ENCODE data around the gene SLC44A4. TPM values are rescaled to one million over a fixed set of nuclear protein-coding genes. Genes with fewer than 3 reads are reported as not detected.
"Not testable (repeated sequence)": the region's sequence is repeated elsewhere in the genome, so short reads cannot be mapped to it uniquely, and the experiment has no call there.

SLC44A4 gene
- total and polyA plus RNA-seq, 8 donors: 35.4 to 201 (median 121) TPM

DNA sequence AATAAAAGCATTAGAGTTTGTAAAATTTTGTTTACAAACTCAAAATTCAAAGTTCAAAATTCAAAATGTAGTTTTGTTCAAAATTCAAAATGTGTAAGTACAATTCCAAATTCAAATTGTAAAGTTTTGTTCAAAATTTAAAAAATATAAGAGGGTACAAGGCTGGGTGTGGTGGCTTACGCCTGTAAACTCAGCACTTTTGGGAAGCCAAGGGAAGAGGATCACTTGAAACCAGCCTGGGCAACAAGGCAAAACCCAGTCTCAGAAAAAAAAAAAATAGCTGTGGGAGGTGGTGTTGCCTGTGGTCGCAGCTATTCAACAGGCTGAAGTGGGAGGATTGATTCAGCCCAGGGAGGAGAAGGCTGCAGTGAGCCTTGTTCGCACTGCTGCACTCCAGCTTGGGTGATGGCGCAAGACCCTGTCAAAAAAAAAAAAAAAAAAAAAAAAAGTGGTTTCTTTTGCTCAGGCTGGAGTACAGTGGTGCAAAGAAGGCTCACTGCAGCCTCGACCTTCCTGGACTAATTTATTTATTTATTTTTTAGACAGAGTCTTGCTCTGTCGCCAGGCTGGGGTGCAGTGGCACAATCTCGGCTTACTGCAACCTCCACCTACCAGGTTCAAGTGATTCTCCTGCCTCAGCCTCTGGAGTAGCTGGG, 28.5 kb upstream of the SLC44A4 start:
- H3K4me3 ChIP-seq: no peak overlapping the region
- no peaks in the 10 kb centered on the region for H3K27me3 ChIP-seq
- intact Hi-C loops (cut with DNase I; ENCODE audit: low total_unique reads): loop anchor here (5.0 kb wide), 1 partner anchor 45 kb away; no protein-coding TSS in a partner anchor
- TF ChIP-seq EP300 (IDR thresholded peaks at IDR 0.05) (no peak), POLR2AphosphoS5 (IDR thresholded peaks at IDR 0.05) (no peak), POLR2A (IDR thresholded peaks at IDR 0.05) (no peak)
- TF ChIP-seq, protein P1, sequence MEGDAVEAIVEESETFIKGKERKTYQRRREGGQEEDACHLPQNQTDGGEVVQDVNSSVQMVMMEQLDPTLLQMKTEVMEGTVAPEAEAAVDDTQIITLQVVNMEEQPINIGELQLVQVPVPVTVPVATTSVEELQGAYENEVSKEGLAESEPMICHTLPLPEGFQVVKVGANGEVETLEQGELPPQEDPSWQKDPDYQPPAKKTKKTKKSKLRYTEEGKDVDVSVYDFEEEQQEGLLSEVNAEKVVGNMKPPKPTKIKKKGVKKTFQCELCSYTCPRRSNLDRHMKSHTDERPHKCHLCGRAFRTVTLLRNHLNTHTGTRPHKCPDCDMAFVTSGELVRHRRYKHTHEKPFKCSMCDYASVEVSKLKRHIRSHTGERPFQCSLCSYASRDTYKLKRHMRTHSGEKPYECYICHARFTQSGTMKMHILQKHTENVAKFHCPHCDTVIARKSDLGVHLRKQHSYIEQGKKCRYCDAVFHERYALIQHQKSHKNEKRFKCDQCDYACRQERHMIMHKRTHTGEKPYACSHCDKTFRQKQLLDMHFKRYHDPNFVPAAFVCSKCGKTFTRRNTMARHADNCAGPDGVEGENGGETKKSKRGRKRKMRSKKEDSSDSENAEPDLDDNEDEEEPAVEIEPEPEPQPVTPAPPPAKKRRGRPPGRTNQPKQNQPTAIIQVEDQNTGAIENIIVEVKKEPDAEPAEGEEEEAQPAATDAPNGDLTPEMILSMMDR (IDR thresholded peaks at IDR 0.05): no peak
- DNase-seq: no peak
- WGBS, 5 donors: 48 to 63% (median 59%) methylated on average over 7 of the region's 7 CpGs
- H3K27ac ChIP-seq: no peak overlapping the region
- no peaks in the 10 kb centered on the region for H3K36me3 ChIP-seq
- no peaks in the 10 kb centered on the region for H3K9me3 ChIP-seq
- H3K4me1 ChIP-seq: peaks cover 9 to 38% (median 19%) of the 10 kb centered on the region in 4 donors

- DNase-seq, H3K27ac ChIP-seq, H3K9me3 ChIP-seq, H3K36me3 ChIP-seq, H3K4me3 ChIP-seq, H3K27me3 ChIP-seq: not testable (repeated sequence)
- intact Hi-C loops (cut with DNase I; ENCODE audit: low total_unique reads): loop anchor here (5.0 kb wide), 1 partner anchor 46 kb away; no protein-coding TSS in a partner anchor
- H3K4me1 ChIP-seq: peaks cover 9 to 36% (median 19%) of the 10 kb centered on the region in 4 donors
- 74 to 82% (median 77%) methylated on average over 8 of the region's 8 CpGs for WGBS, 5 donors
Measured at GRCh38 chr6:31906727-31907126, 27.9 kb upstream of the SLC44A4 start.

GRCh38 chr6:31906122-31906521, 27.3 kb upstream of the SLC44A4 start:
- H3K4me3 ChIP-seq: no peak overlapping the region
- no peaks in the 10 kb centered on the region for H3K9me3 ChIP-seq
- H3K4me1 ChIP-seq: peaks cover 11 to 36% (median 22%) of the 10 kb centered on the region in 4 donors
- intact Hi-C loops (cut with DNase I; ENCODE audit: low total_unique reads): loop anchor here (5.0 kb wide), 1 partner anchor 46 kb away; no protein-coding TSS in a partner anchor
- 30 to 46% (median 41%) methylated on average over 4 of the region's 4 CpGs for WGBS, 5 donors
- DNase-seq: no peak
- H3K36me3 ChIP-seq: no peaks in the 10 kb centered on the region
- no peaks in the 10 kb centered on the region for H3K27me3 ChIP-seq
- no peak overlapping the region for H3K27ac ChIP-seq
- TF ChIP-seq, protein P1 (IDR thresholded peaks at IDR 0.05): no peak
- TF ChIP-seq POLR2A (IDR thresholded peaks at IDR 0.05) (no peak), POLR2AphosphoS5 (IDR thresholded peaks at IDR 0.05) (no peak), EP300 (IDR thresholded peaks at IDR 0.05) (no peak)

DNA sequence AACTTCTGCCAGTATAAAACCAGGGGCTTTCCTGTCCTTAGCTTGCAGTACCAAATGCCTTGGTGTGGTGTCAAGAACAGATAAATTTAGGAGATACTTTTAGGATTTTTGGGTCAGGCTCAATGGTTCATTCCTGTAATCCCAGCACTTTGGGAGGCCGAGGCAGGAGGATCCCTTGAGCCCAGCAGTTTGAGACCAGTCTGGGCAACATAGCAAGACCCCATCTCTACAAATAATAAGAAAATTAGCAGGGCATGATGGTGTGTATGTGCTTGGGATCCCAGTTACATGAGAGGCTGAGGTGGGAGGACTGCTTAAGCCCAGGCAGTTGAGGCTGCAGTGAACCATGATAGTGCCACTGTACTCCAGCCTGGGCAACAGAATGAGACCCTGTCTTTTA, 26.2 kb upstream of the SLC44A4 start:
- 81 to 100% (median 90%) methylated on average over 1 of the region's 1 CpG for WGBS, 5 donors
- Histone ChIP-seq H3K27ac (no peak overlapping the region), H3K4me1 (peaks cover 16 to 43% (median 31%) of the 10 kb centered on the region in 4 donors), H3K4me3 (no peak overlapping the region), H3K27me3 (no peaks in the 10 kb centered on the region), H3K9me3 (no peaks in the 10 kb centered on the region), H3K36me3 (no peaks in the 10 kb centered on the region)
- TF ChIP-seq, protein P1 (IDR thresholded peaks at IDR 0.05): no peak
- no peak for TF ChIP-seq EP300 (IDR thresholded peaks at IDR 0.05)
- no peak for TF ChIP-seq POLR2AphosphoS5 (IDR thresholded peaks at IDR 0.05)
- no peak for TF ChIP-seq POLR2A (IDR thresholded peaks at IDR 0.05)
- intact Hi-C loops (cut with DNase I; ENCODE audit: low total_unique reads): loop anchor here (5.0 kb wide), 1 partner anchor 47 kb away; no protein-coding TSS in a partner anchor
- no peak for DNase-seq

GRCh38 chr6:31903957-31904356, 25.2 kb upstream of the SLC44A4 start:
- Histone ChIP-seq H3K4me1 (peaks cover 20 to 54% (median 41%) of the 10 kb centered on the region in 4 donors), H3K27ac (peak overlapping the region in 3 of 5 donors; percentile 44 to 90 (median 90)), H3K4me3 (no peak overlapping the region), H3K36me3 (no peaks in the 10 kb centered on the region), H3K27me3 (no peaks in the 10 kb centered on the region), H3K9me3 (no peaks in the 10 kb centered on the region)
- 65 to 73% (median 69%) methylated on average over 3 of the region's 3 CpGs for WGBS, 5 donors
- TF ChIP-seq, protein P1 (IDR thresholded peaks at IDR 0.05): no peak
- no peak for TF ChIP-seq EP300 (IDR thresholded peaks at IDR 0.05)
- TF ChIP-seq POLR2A (IDR thresholded peaks at IDR 0.05): no peak
- no peak for TF ChIP-seq POLR2AphosphoS5 (IDR thresholded peaks at IDR 0.05)
- intact Hi-C loops (cut with DNase I; ENCODE audit: low total_unique reads): no loop called here
- DNase-seq: no peak
